GM21825 (cell line): ENCODE data around the gene RPSA.
A peak's percentile ranks its signal among the peaks of the same experiment; 100 is the strongest.
"Not testable (repeated sequence)": the region's sequence is repeated elsewhere in the genome, so short reads cannot be mapped to it uniquely, and the experiment has no call there.

Experiments used
- ATAC-seq: cut with Tn5 transposase; IDR thresholded peaks from one replicate; pipeline ENCODE4 v1.9.1; 2021; ENCODE audit warnings: mild to moderate bottlenecking, moderate library complexity; ENCODE audit not compliant: unreplicated experiment

Gene RPSA

DNA sequence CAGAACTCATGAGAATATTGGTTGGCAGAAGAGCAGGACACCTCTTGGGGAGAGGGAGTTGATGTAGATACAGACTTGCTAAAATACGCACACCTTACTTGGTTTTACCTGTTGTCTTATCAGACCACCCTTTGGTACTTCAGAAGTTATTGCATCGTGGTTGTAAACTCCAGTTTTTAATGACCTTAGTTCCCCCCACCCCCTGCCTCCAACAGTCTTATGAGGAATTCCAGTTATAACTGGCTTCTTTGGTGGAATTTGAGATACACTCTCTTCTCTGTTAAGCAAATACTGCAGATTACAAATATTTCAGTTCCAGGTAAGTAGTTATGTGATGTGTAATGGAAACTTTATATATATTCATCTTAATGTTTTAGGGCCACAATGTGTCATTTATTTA, 18.4 kb upstream of the RPSA start:
- ATAC-seq: no peak

DNA sequence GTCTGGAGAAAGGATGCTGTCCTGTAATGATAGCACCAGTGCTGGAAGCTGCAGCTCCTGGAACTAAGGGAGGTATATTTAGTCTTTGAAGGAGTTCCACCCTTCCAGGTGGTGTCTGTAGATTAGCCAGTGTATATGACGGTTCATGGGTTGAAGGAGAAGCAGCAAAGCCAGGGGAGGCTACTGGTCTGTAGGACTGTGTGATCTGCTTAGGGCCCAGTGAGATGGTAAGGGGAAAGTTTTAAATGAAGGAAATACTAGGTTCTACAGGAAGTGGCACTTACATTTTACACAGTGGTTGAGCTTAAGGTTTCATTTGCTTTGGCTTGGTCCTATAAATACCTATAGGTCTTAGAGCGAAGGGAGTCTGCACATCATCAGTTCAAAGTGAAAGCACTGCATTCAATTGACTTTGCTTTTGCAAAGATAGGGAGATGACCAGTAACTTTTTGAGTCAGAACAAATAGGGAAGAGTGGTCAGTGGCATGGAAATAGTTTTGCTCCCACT, 17.7 kb upstream of the RPSA start:
- peak; percentile 75 for ATAC-seq

DNA sequence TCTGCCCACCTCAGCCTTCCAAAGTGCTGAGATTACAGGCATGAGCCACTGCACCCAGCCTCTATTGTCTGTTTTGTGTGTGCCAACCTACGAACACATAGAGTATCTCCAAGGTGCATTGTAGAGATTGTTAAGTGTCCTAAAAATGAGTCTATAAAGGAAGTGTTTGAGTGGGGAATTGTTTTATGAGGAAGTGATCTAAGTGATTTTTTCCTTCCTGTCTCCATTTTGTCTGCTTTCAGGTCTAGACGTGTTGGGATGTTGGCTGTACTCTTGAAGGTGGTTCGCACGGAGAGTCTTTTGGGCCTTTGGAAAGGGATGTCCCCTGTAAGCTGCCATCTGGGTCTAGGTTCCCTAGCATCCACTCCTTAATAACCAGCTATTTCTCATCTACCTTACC, 16.3 kb upstream of the RPSA start:
- no peak for ATAC-seq

DNA sequence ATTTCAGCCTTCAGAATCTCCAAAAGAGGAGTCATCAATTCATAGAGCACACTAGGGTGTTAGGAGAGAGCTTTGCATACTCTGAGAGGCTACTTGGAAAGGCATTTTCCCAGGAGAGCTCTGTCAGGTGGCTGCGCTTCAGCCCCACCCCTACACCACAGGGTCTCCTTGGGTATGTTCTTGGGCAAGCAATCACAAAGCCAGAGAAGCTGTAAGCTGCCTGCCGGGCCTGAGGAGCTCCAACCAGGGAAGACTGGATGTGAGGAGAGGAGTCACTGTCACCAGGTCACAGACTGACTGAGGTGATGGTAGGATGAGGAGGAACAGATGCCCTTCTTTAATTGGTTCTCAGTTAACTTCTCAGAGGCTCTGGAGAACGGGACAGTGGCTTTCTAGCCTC, 9.8 kb upstream of the RPSA start:
- ATAC-seq: no peak

DNA sequence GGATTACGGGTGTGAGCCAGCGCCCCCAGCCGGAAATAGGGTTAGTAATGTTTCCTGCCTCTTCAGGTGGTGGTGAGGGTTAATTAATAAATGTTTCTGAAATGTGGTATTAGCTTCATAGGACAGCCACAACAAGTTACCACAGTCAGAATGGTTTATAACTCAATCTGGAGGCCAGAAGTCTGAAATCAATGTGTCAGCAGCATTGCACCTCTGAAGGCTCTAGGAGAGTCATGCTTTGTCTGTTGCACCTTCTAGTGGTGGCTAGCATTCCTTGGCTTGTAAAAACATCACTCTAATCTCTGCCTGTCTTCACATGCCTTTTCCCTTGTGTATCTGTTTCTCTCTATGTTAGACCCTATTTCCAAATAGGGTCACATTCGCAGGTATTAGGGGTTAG, 7.8 kb upstream of the RPSA start:
- no peak for ATAC-seq

DNA sequence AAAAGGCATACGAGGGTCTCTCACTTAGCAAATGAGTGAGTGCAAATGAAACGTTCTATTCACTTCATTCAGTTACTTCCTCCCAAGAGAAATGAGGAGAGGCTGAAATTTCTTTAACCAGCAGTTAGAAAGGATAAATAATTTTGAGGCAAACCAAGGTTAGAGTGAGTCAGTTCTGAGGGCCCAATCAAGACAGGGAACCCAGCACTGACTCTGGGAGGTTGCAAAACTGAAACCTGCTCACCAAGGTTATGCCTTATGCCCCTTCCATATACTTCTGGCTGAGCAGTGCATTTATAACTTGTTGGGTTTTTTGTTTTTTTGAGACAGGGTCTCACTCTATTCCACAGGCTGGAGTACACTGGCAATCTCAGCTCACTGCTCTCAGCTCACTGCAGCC, 4.5 kb upstream of the RPSA start:
- ATAC-seq: no peak

DNA sequence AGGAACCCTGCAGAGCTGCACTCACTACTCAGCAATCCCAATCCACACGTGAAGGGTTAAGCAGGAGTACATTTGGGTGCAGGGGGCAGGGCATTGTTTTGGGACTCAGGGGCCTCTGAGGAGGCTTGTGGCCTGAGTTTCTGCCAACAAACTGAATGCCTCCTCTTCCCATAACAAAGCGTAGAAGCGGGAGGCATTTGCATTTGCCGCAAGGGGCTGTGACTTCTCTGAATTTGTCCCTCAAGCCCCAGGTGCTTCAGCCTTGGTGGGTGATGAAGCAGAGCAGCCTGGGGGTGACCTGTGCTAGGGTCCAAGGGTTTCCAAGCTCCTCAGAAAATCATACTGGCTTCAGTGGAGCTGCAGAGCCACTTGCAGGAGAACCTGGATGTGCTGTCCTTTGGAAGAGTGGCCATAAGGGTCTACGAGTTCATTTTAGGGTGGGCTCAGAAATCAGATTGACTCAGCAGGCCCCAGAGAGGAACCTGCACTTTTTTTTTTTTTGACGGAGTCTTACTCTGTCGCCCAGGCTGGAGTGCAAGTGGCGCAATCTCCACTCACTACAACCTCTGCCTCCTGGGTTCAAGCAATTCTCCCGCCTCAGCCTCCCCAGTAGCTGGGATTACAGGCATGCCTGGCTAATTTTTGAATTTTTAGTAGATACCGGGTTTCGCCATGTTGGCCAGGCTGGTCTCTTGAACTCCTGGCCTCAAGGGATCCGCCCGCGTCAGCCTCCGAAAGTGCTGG, 1.4 kb upstream of the RPSA start:
- no peak for ATAC-seq

DNA sequence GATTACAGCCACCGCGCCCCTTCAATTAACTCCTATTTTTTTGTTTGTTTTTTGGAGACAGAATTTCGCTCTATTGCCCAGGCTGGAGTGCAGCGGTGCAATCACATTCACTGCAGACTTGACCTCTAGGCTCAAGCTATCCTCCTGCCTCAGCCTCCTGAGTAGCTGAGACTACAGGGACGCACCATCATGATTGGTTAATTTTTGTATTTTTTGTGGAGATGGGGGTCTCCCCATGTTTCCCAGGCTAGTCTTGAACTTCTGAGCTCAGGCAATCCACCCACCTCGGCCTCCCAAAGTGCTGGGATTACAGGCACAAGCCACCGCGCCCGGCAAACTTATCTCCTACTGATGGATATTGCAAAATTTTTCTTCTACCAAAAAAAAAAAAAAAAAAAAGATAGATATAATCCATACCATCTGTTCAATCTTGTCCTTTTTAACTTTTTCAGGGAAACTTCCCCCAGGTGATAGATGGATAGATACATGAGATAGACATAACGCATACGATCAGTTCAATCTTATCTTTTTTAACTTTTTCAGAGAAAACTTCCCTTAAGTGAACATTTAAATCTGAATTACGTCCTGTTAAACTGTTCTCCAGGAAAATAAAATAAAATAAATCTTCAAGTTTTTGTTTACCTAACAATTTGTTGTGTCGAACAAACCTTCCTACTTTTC, 693 bp upstream of the RPSA start:
- no peak for ATAC-seq

DNA sequence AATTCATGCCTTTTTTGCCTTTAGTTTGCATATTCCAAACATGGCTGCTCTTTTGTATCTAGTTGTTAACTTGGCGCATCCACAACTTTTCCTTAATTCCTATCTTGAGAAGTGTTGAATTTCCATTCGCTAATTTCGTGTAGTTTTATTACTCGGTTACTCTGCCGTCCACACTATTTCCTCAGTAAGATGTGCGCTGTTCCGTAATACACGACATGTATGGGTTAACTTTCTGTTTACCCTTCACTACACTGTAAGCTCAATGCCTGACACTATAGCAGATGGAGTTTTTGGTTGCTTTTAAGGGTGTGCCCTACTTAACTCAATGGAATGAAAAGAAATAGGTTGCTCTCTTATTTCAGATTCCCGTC, 724 bp downstream of the RPSA start:
- ATAC-seq: no peak

DNA sequence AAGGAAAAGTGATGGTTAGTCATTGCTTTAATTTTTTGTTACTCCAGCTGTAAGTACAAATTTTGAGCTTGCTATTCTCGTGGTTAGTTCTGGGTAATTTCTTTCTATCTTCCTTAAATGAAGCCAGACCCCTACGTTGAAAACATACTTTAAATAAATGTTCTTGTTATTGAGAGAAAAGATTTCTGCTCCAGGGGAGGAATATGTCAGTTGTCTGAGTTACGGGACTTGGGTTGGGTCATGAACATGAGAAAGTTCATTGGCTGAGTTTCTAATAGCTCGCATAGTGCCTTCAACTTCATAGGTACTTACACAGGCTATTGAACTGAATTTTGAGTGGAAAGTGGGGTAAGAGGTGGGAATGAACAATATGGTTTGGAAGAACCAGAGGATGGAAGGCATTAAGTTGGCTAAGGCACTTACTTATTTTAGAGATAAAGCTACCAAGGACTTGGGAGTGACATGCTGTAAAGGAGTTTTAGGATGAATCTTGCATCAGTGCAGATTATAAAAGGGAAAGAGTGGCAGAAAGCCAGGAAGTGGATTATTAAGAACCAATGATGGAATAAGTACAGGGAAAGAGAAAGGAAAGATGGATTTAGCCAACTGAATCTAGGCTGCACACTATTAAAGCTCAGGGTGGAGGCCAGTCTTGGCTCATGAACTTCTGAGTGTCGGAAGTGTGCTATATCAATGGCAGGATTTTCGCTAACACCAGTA, 1.4 kb downstream of the RPSA start:
- no peak for ATAC-seq

DNA sequence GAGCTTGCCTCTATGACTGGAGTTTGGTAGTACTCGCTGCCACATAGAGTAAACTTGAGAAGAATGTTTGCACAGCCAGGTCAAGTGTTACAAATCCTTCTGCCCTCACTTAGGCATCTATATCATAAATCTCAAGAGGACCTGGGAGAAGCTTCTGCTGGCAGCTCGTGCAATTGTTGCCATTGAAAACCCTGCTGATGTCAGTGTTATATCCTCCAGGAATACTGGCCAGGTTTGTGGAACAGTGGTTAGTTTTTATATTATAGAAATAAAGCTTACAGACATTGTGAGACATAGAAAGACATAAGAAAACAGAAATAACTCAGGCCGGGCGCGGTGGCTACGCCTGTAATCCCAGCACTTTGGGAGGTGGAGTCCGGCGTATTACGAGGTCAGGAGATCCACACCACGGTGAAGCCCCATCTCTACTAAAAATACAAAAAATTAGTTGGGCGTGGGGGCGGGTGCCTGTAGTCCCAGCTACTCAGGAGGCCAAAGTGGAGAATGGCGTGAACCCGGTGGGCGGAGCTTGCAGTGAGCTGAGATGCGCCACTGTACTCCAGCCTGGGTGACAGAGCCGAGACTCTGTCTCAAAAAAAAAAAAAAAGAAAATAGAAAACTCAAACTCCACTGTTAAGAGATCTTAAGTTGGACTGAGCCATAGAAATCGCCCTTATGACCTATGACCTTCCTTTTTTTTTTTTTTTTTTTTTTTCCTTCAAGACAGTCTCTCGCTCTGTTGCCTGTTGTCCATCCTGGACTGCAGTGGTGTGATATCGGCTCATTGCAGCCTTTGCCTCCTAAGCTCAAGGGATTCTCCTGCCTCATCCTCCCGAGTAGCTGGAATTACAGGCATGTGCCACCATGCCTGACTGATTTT, 2.2 kb downstream of the RPSA start:
- ATAC-seq: no peak

DNA sequence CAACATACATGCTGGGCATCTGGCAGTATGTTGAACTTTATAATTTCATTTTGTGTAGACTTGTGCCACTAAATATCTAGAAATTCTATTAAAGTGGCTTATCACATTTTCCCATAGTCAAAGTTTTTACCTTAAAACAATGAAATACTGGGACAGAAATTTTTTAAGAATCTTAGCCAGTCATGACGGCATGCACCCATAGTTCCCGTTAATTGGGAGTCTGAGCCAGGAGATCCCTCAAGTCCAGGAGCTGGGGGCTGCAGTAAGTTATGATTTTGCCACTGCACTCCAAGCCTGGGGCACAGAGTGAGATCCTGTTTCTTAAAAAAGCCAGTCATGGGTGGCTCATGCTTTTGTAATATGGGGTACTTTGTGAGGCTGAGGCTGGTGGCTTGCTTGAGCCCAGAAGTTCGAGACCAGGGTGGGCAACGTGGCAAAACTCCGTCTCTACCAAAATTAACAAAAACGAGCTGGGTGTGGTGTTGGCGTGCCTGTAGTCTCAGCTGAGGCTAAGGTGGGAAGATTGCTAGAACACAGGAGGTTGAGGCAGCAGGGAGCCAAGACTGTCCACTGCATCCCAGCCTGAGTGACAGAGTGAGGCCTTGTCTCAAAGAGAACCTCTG, 3.1 kb downstream of the RPSA start:
- ATAC-seq: no peak

DNA sequence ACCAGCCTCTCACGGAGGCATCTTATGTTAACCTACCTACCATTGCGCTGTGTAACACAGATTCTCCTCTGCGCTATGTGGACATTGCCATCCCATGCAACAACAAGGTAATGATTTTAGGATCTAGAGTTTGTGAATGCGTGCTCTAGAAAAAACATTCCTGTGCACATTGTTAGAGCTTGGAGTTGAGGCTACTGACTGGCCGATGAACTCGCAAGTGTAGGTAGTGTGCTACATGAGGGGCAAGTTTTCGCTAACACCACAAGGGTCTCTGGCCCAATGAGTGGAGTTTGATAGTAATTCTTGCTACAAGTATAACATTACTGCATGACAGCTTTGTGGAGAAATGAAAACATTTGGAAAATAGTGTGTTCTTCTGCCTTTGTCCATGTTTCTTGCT, 4.4 kb downstream of the RPSA start:
- no peak for ATAC-seq

DNA sequence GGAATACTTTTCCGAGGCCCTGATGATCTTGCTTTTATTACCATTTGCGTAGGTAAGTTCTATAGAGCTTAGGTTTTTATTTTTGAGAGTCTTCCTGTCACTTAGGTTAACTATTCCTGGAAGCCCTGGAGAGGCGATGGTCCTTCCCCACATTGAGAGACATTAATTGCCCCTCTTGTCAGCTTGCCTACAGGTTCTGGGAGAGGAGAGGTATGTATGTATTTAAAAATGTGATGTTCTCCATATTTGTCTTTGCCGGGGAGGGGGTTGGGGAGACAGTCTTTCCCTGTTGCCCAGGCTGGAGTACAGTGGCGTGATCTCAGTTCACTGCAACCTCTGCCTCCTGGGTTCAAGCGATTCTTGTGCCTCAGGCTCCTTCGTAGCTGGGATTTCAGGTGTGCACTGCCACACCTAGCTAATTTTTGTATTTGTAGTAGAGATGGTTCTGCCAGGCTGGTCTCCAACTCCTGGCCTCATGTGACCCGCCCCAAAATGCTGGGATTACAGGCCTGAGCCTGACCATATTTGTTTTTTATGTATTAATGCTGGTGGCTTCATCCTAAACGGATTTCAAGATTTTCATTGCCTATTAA, 6.2 kb downstream of the RPSA start:
- no peak for ATAC-seq

DNA sequence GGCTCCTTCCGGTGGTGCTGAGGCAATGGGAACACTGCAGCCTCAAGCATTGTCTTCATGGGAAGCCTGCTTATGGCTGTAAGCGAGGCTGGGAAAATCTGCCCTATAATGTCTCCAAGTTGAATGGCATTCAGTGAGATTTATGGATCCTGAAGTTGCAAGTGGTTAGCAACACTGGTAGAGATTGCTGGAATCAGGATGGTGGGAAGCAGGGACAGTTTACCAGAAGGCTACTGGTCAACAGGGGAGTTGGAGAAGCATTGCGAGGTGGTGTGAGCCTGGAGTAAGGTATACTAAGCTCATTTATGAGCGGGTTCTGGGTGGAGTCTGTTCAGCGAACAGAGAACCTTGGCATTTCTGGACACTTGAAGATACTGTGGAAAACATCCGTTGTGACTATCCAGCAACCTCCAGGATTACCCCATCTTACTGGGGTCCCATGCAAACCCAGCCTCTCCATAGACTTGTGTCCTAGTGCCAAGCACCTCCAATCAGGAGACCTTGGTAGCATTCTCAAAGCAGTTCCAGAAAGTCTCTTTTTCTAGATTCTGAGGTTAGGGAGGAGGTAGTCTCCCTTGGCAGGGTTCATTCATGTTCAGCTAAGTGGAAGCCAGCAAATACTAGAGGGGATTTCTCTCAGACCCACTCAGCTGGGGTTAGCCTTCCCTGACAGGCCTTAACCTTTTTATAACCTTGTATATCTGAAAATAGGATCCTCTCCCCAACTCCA, 7.3 kb downstream of the RPSA start:
- no peak for ATAC-seq

DNA sequence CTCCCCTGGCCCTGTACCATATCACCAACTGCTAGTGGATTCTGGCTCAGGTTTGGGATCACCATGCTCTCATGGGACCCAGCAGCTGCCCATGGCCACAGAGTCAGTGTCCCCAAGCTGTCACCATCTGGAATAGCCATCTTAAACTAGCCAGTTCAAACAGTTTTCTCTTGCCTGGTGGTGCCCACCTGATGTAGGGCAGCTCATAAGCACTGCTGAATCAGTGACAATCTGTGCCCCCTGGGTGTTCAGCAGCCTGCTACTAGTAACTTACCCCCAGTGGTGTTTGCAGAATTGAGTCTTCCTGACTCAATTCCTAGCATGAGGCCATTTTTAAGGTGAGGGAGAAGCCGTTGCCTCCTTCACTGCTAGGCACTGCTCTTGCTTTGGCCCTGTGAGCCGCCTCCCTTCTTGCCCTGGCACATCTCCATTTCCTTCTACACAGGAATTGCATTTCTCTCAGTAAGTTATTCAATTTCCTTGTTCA, 7.9 kb downstream of the RPSA start:
- ATAC-seq: no peak

DNA sequence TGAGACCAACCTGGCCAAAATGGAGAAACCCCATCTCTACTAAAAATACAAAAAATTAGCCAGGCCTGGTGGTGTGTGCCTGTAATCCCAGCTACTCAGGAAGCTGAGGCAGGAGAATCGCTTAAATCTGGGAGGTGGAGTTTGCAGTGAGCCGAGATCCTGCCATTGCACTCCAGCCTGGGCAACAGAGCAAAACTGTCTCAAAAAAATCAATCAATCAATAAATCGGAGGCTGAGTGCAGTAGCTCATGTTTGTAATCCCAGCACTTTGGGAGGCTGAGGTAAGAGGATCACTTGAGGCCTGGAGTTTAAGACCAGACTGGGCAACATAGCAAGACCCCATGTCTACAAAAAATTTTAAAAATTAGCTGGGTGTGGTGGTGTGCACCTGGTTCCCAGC, 8.8 kb downstream of the RPSA start:
- ATAC-seq: not testable (repeated sequence)

DNA sequence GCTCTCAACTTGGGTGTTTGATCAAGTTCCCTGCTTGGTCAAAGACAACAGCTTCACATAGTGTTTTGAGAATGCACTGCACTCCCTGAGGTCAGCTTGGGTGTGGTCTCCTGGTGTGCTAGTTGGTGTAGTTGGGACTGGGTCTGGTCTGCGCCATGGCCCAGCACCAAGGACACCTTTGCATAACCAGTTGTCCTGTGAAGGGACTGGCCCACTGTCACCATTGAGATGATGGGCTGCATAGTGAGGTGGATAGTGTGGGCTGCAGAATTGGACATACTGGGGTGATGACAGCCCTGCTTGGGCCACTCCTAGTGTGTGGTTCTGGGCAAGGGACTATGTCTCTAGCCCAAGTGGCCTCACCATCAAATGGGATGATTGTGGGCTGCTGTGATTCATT, 9.5 kb downstream of the RPSA start:
- ATAC-seq: no peak

DNA sequence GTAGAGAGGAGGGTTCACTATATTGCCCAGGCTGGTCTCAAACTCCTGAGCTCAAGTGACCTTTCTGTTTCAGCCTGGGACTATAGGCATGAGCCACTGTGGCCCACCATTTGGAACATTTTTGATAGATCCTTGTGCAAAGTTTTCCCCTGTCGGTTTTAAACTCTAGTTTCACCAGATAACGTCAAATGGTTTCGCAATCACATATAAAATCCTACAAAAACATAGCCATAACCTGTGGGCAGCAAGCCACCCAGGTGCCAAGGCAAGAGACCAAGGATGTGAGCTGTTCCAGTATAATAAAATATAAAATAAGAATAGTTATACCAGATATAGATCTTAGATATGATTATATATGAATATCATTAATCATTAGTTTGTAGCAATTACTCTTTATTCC, 10.5 kb downstream of the RPSA start:
- not testable (repeated sequence) for ATAC-seq
